BJ (cell line): ENCODE data around the gene UBE2I. TPM values are rescaled to one million over a fixed set of nuclear protein-coding genes. Genes with fewer than 3 reads are reported as not detected.

Experiments used
- CTCF ChIA-PET: fragments of 350-600 bp; formaldehyde crosslinking; extraction: SDS; loops from one replicate; lab custom pipeline; 2021; ENCODE audit warnings: antibody characterized with exemption, inconsistent platforms; lab: Yijun Ruan, JAX
- POLR2A ChIA-PET: fragments of 300-600 bp; sonication (Branson Sonifier 250); formaldehyde crosslinking; extraction: SDS; loops from one replicate; lab custom pipeline; 2021; ENCODE audit warnings: antibody characterized with exemption; lab: Charles Lee
- DNase-seq: peaks from one replicate; pipeline ENCODE4 v3.0.0-alpha.2; 2011; ENCODE audit warnings: low read depth
- H3K27me3 ChIP-seq: 2 replicates; pipeline ENCODE4 v1.6.0; 2011; ENCODE audit warnings: low read length; ENCODE audit not compliant: control insufficient read depth, insufficient read depth
- H3K36me3 ChIP-seq: 2 replicates; pipeline ENCODE4 v1.5.1; 2011; ENCODE audit warnings: low read length; ENCODE audit not compliant: control insufficient read depth, insufficient read depth
- H3K4me3 ChIP-seq: 2 replicates; pipeline ENCODE4 v1.5.1; 2011; ENCODE audit warnings: low read depth, mild to moderate bottlenecking, control low read depth, low read length
- polyA plus RNA-seq: library from polyadenylated mRNA; depleted of rRNA; stranded (reverse); fragments of >200 nt; gene quantifications from 2 replicates; pipeline ENCODE4 v1.2.3, GENCODE V29; 2011
- TF ChIP-seq, protein P1 (sequence below): IDR thresholded peaks from 2 replicates; pipeline ENCODE4 v1.5.1; 2011; ENCODE audit warnings: low read depth, mild to moderate bottlenecking, control low read depth, inconsistent platforms, low read length, moderate library complexity; ENCODE audit not compliant: insufficient read depth

UBE2I gene
- polyA plus RNA-seq, 1 experiment = 81.2 TPM

DNA sequence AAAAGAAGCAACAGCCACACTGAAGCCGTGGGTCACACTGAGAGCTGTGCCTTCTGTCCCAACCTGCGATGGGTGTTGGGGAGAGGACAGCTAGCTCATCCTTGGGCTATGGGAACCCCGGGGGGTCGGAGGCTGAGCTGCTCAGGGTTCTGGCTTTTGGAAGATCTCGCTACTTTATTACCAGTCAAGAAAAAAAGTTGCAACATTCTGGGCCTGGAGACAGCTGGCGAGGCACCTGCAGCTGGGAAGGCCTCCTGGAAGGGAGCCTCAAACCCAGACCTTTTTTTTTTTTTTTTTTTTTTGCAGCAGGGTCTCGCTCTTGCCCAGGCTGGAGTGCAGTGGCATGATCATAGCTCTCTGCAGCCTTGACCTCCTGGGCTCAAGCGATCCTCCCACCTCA, 28.7 kb upstream of the UBE2I start:
- CTCF ChIA-PET = interaction anchor here (1.0 kb wide), 1 partner anchor 19 kb away, joined by 3 read pairs; no protein-coding TSS in a partner anchor
- Histone ChIP-seq H3K36me3 (no peaks in the 10 kb centered on the region), H3K4me3 (no peak overlapping the region), H3K27me3 (peaks cover 3% of the 10 kb centered on the region)
- no peak for DNase-seq
- POLR2A ChIA-PET = no interaction called here
- TF ChIP-seq, protein P1, sequence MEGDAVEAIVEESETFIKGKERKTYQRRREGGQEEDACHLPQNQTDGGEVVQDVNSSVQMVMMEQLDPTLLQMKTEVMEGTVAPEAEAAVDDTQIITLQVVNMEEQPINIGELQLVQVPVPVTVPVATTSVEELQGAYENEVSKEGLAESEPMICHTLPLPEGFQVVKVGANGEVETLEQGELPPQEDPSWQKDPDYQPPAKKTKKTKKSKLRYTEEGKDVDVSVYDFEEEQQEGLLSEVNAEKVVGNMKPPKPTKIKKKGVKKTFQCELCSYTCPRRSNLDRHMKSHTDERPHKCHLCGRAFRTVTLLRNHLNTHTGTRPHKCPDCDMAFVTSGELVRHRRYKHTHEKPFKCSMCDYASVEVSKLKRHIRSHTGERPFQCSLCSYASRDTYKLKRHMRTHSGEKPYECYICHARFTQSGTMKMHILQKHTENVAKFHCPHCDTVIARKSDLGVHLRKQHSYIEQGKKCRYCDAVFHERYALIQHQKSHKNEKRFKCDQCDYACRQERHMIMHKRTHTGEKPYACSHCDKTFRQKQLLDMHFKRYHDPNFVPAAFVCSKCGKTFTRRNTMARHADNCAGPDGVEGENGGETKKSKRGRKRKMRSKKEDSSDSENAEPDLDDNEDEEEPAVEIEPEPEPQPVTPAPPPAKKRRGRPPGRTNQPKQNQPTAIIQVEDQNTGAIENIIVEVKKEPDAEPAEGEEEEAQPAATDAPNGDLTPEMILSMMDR = no peak

- DNase-seq = no peak
- H3K27me3 ChIP-seq = peaks cover 3% of the 10 kb centered on the region
- H3K4me3 ChIP-seq = no peak overlapping the region
- H3K36me3 ChIP-seq = no peaks in the 10 kb centered on the region
- TF ChIP-seq, protein P1 = no peak
- CTCF ChIA-PET = no interaction called here
- POLR2A ChIA-PET = no interaction called here
These were observed 27.9 kb upstream of the UBE2I start for GRCh38 chr16:1281517-1281916.

DNA sequence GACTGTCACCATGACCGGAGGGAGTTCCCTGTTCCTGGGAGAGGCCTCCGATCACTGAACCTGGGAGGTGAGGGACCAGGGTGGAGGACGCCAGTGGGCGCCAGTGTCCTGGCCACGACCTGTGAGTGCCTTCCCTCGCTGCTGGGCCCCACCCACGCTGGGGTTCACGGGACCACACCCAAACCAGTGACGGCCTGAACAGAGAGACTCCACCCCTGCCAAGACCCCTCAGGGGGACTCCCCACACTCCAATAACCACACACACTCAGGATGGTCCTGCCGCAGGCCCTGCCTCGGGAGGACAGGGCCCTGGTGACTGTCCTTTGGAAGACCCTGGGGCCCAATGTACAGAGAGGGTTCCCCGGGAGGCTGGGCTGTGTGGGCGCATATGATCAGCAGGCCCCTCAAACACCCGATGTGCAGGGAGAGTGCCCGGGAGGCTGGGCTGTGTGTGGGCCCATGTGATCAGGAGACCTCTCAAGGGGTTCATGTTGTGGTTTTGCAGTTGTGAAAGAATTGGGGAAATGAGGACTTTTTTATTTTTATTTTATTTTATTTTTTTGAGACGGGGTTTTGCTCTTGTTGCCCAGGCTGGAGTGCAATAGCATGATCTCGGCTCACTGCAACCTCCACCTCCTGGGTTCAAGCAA, 27.0 kb upstream of the UBE2I start:
- TF ChIP-seq, protein P1 = no peak
- CTCF ChIA-PET = no interaction called here
- POLR2A ChIA-PET = no interaction called here
- Histone ChIP-seq H3K4me3 (no peak overlapping the region), H3K36me3 (no peaks in the 10 kb centered on the region), H3K27me3 (peaks cover 3% of the 10 kb centered on the region)
- DNase-seq = no peak

- TF ChIP-seq, protein P1 = no peak
- no peak overlapping the region for H3K4me3 ChIP-seq
- no peaks in the 10 kb centered on the region for H3K36me3 ChIP-seq
- peaks cover 8% of the 10 kb centered on the region for H3K27me3 ChIP-seq
- no peak for DNase-seq
- POLR2A ChIA-PET = no interaction called here
- CTCF ChIA-PET = no interaction called here
These were observed 26.1 kb upstream of the UBE2I start for GRCh38 chr16:1283296-1283695.

DNA sequence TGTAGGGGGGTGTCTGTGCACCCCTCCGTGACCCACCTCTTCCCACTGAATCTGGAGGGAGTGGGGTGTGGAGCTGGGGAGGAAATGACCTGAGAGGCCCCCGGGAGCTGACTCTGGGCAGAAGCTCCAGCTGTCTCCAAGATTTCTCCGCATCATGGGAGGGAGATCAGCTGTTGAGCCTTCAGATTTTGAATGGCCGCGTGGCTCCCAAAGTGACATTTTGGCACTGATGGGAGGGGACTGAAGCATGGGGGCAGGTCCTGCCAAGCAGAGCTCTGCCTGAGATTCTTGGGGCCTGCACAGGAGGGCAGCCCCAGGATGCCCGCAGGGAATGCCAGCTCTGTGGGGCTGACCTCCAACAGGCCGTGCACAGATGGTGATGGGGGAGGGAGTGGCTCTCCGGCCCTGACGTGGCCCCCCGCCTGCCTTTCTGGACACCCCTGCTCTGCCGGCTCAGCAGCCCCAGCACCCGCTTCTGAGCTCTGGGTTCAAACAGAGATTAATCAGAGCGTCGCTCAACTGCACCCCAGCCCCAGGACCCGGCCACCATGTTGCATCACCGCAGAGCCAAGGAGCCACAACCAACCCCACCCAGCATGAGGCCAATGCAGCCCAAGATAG, 25.3 kb upstream of the UBE2I start:
- TF ChIP-seq, protein P1 = no peak
- H3K4me3 ChIP-seq = no peak overlapping the region
- no peaks in the 10 kb centered on the region for H3K36me3 ChIP-seq
- ChIA-PET CTCF (no interaction called here), POLR2A (no interaction called here)
- peaks cover 15% of the 10 kb centered on the region for H3K27me3 ChIP-seq
- DNase-seq = no peak
